ENCODE data around the gene KXD1. TPM values are rescaled to one million over a fixed set of nuclear protein-coding genes. Genes with fewer than 3 reads are reported as not detected.
A peak's percentile ranks its signal among the peaks of the same experiment; 100 is the strongest.

Gene KXD1
- total RNA-seq, 1 donor from 2014 or later = 63.4 TPM

GRCh38 chr19:18613589-18614234, 56.0 kb downstream of the KXD1 start:
- Mint-ChIP-seq H3K27ac (ENCODE audit: unreplicated experiment) (no peak overlapping the region), H3K36me3 (ENCODE audit: low read depth) (peaks cover 2% of the 10 kb centered on the region), H3K4me1 (ENCODE audit: low read depth) (peaks cover 17% of the 10 kb centered on the region), H3K9me3 (ENCODE audit: low read depth) (no peaks in the 10 kb centered on the region), H3K4me3 (ENCODE audit: unreplicated experiment) (peak overlapping the region; percentile 57), H3K27me3 (ENCODE audit: low read depth) (peaks cover 40% of the 10 kb centered on the region)
- DNase-seq (ENCODE audit: low spot score) = no peak
- no peak for TF ChIP-seq CTCF (IDR thresholded peaks at IDR 0.05)

- peaks cover 15% of the 10 kb centered on the region for H3K4me1 Mint-ChIP-seq (ENCODE audit: low read depth)
- H3K27ac Mint-ChIP-seq (ENCODE audit: unreplicated experiment) = no peak overlapping the region
- no peak for DNase-seq (ENCODE audit: low spot score)
- TF ChIP-seq CTCF (IDR thresholded peaks at IDR 0.05) = no peak
- H3K4me3 Mint-ChIP-seq (ENCODE audit: unreplicated experiment) = no peak overlapping the region
- no peaks in the 10 kb centered on the region for H3K9me3 Mint-ChIP-seq (ENCODE audit: low read depth)
- peaks cover 24% of the 10 kb centered on the region for H3K27me3 Mint-ChIP-seq (ENCODE audit: low read depth)
- peaks cover under 1% of the 10 kb centered on the region for H3K36me3 Mint-ChIP-seq (ENCODE audit: low read depth)
These were observed 58.4 kb downstream of the KXD1 start for GRCh38 chr19:18616023-18616422.

- H3K4me1 Mint-ChIP-seq (ENCODE audit: low read depth) = peaks cover 5% of the 10 kb centered on the region
- no peak for DNase-seq (ENCODE audit: low spot score)
- peaks cover 13% of the 10 kb centered on the region for H3K27me3 Mint-ChIP-seq (ENCODE audit: low read depth)
- H3K27ac Mint-ChIP-seq (ENCODE audit: unreplicated experiment) = no peak overlapping the region
- TF ChIP-seq CTCF (IDR thresholded peaks at IDR 0.05) = no peak
- H3K36me3 Mint-ChIP-seq (ENCODE audit: low read depth) = no peaks in the 10 kb centered on the region
- no peaks in the 10 kb centered on the region for H3K9me3 Mint-ChIP-seq (ENCODE audit: low read depth)
- no peak overlapping the region for H3K4me3 Mint-ChIP-seq (ENCODE audit: unreplicated experiment)
These were observed 59.9 kb downstream of the KXD1 start for GRCh38 chr19:18617562-18617961.

- peaks cover 12% of the 10 kb centered on the region for H3K27me3 Mint-ChIP-seq (ENCODE audit: low read depth)
- peaks cover 3% of the 10 kb centered on the region for H3K4me1 Mint-ChIP-seq (ENCODE audit: low read depth)
- no peak overlapping the region for H3K4me3 Mint-ChIP-seq (ENCODE audit: unreplicated experiment)
- H3K9me3 Mint-ChIP-seq (ENCODE audit: low read depth) = no peaks in the 10 kb centered on the region
- no peaks in the 10 kb centered on the region for H3K36me3 Mint-ChIP-seq (ENCODE audit: low read depth)
- no peak for TF ChIP-seq CTCF (IDR thresholded peaks at IDR 0.05)
- H3K27ac Mint-ChIP-seq (ENCODE audit: unreplicated experiment) = no peak overlapping the region
- DNase-seq (ENCODE audit: low spot score) = no peak
These were observed 60.6 kb downstream of the KXD1 start for GRCh38 chr19:18618236-18618635.

Other genes starting within 250 kb of the KXD1 start
- 68.1 to 84.8 TPM (median 73.0 TPM) in 3 replicates for gene LSM4, start 234.8 kb upstream of the KXD1 start, total RNA-seq
- gene PGPEP1, start 217.3 kb upstream of the KXD1 start, total RNA-seq = 18.6 to 21.5 TPM (median 21.1 TPM) in 3 replicates
- 6.2 to 149 TPM (median 149 TPM) in 3 replicates for gene GDF15, start 171.7 kb upstream of the KXD1 start, total RNA-seq
- not detected in 3 replicates for gene LRRC25, start 160.2 kb upstream of the KXD1 start, total RNA-seq
- gene SSBP4, start 138.5 kb upstream of the KXD1 start, total RNA-seq = 54.8 to 72.3 TPM (median 56.3 TPM) in 3 replicates
- gene ISYNA1, start 119.7 kb upstream of the KXD1 start, total RNA-seq = 56.5 to 213 TPM (median 208 TPM) in 3 replicates
- 12.4 to 14.0 TPM (median 13.0 TPM) in 3 replicates for gene ELL, start 35.8 kb upstream of the KXD1 start, total RNA-seq
- gene FKBP8, start 14.3 kb upstream of the KXD1 start, total RNA-seq = 168 to 192 TPM (median 190 TPM) in 3 replicates
- gene UBA52, start 14.0 kb downstream of the KXD1 start, total RNA-seq = 712 to 830 TPM (median 749 TPM) in 3 replicates
- gene REX1BD, start 30.9 kb downstream of the KXD1 start, total RNA-seq = 46.9 to 89.0 TPM (median 54.1 TPM) in 3 replicates
- gene CRLF1, start 48.9 kb downstream of the KXD1 start, total RNA-seq = 13.2 to 21.9 TPM (median 15.3 TPM) in 3 replicates
- gene TMEM59L, start 55.0 kb downstream of the KXD1 start, total RNA-seq = 4.4 to 4.8 TPM (median 4.4 TPM) in 3 replicates
- 6.6 to 9.8 TPM (median 8.0 TPM) in 3 replicates for gene KLHL26, start 79.2 kb downstream of the KXD1 start, total RNA-seq
- 14.6 to 17.2 TPM (median 15.5 TPM) in 3 replicates for gene CRTC1, start 125.8 kb downstream of the KXD1 start, total RNA-seq
- gene COMP, start 233.4 kb downstream of the KXD1 start, total RNA-seq = 10.6 to 17.2 TPM (median 14.5 TPM) in 3 replicates